Tibial nerve (tissue), 4 donors: ENCODE data around the gene FRY. TPM values are rescaled to one million over a fixed set of nuclear protein-coding genes. Genes with fewer than 3 reads are reported as not detected.

Experiments used
- DNase-seq, 2 donors: peaks; one replicate each; pipeline ENCODE4 v3.0.0-alpha.2; 2019; ENCODE audit warnings: low spot score in 2 of 2
- H3K27ac ChIP-seq, 4 donors: fragments of 200-600 bp; sonication (generic) in 3 of 4; one replicate each; pipeline ENCODE4 v1.5.1; 2017 to 2019; ENCODE audit warnings: mild to moderate bottlenecking in 1 of 4
- H3K27me3 ChIP-seq, 2 donors: fragments of 200-600 bp; sonication (generic) in 1 of 2; one replicate each; pipeline versions ENCODE4 v1.5.1 to v1.6.0; 2017 to 2019
- H3K36me3 ChIP-seq, 3 donors: fragments of 200-600 bp; sonication (generic); one replicate each; pipeline ENCODE4 v1.5.1; 2018 to 2019
- H3K4me1 ChIP-seq, 4 donors: fragments of 200-600 bp; sonication (generic) in 3 of 4; one replicate each; pipeline ENCODE4 v1.5.1; 2017 to 2019
- H3K4me3 ChIP-seq, 4 donors: fragments of 200-600 bp; sonication (generic) in 3 of 4; one replicate each; pipeline ENCODE4 v1.5.1; 2017 to 2019; ENCODE audit warnings: mild to moderate bottlenecking in 1 of 4, moderate library complexity in 1 of 4
- H3K9me3 ChIP-seq, 4 donors: fragments of 200-600 bp; sonication (generic) in 3 of 4; one replicate each; pipeline ENCODE4 v1.5.1; 2017 to 2019
- EP300 ChIP-seq, 2 donors: sonication (generic); formaldehyde crosslinking; IDR thresholded peaks; one replicate each; pipeline ENCODE4 v1.6.1; 2017; ENCODE audit warnings: antibody characterized with exemption in 2 of 2, mild to moderate bottlenecking in 1 of 2
- POLR2A ChIP-seq, 2 donors: fragments of 450-650 bp; IDR thresholded peaks; one replicate each; pipeline ENCODE4 v1.6.1; 2017; ENCODE audit warnings: antibody characterized with exemption in 2 of 2, mild to moderate bottlenecking in 2 of 2, moderate library complexity in 2 of 2
- WGBS, 2 donors: methylation state at CpG; one replicate each; pipeline ENCODE4 v1.1.5; 2018; 5-methylcytosine and 5-hydroxymethylcytosine counted together
- total RNA-seq, 4 donors: library from RNA; depleted of rRNA; stranded (reverse); fragments of >200 nt; gene quantifications; one replicate each; pipeline ENCODE4 v1.1.0, GENCODE V29; 2016
- TF ChIP-seq, protein P1 (sequence below), 5 experiments: fragments of 200-600 bp in 3 of 5; fragments of 450-650 bp in 2 of 5; sonication (generic) in 3 of 5; IDR thresholded peaks; one replicate each; pipeline ENCODE4 v1.5.1; 2016 to 2019; ENCODE audit warnings: antibody characterized with exemption in 5 of 5, mild to moderate bottlenecking in 3 of 5, moderate library complexity in 2 of 5

Gene FRY
- total RNA-seq, 4 donors from 2014 or later, result 48.9 to 94.6 (median 75.8) TPM

DNA sequence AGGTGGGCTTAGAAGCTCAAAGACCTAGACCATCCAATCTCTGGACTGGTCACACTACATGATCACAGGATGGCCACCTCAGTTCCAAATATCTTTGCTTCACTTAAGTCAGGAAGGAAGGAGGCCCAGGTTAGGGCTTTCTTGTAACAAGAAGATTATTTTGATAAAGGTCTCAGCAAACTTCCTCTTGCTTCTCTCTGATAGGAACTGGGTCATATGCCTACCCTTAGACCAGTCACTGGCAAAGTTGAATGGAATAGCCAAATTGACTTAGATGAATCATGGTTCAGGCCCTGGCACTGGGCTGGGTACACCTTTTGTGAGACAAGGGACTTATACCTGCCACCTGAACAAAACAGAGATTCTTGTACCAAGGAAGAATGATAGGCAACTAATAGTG, 11.0 kb downstream of the FRY start:
- Histone ChIP-seq H3K27me3 (no peaks in the 10 kb centered on the region), H3K27ac (no peak overlapping the region), H3K36me3 (no peaks in the 10 kb centered on the region), H3K4me3 (no peak overlapping the region), H3K4me1 (peaks cover 0 to 24% (median 10%) of the 10 kb centered on the region in 4 donors), H3K9me3 (no peaks in the 10 kb centered on the region)
- DNase-seq, result no peak
- no peak for TF ChIP-seq EP300 (IDR thresholded peaks at IDR 0.05)
- TF ChIP-seq POLR2A (IDR thresholded peaks at IDR 0.05), result no peak
- TF ChIP-seq, protein P1, sequence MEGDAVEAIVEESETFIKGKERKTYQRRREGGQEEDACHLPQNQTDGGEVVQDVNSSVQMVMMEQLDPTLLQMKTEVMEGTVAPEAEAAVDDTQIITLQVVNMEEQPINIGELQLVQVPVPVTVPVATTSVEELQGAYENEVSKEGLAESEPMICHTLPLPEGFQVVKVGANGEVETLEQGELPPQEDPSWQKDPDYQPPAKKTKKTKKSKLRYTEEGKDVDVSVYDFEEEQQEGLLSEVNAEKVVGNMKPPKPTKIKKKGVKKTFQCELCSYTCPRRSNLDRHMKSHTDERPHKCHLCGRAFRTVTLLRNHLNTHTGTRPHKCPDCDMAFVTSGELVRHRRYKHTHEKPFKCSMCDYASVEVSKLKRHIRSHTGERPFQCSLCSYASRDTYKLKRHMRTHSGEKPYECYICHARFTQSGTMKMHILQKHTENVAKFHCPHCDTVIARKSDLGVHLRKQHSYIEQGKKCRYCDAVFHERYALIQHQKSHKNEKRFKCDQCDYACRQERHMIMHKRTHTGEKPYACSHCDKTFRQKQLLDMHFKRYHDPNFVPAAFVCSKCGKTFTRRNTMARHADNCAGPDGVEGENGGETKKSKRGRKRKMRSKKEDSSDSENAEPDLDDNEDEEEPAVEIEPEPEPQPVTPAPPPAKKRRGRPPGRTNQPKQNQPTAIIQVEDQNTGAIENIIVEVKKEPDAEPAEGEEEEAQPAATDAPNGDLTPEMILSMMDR (IDR thresholded peaks at IDR 0.05), result no peak

DNA sequence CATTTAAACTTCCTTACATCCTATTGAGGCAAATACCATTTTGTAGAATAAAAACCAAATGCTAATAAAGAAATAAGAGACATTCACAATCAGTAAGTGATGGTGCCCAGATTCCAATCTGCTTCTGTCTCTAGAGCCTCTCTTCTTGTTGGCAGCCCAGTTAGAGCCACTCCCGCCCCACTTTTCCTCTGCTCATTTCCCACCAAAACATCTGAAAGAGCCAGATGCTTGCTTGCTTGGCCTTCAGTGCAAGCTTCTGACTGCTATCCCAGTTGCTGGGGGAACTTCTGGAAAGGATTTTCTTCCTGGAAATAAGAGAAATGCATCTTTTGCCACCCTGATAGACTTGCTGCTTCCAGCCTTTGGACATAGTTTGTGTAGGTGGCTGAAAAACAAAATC, 12.9 kb downstream of the FRY start:
- H3K36me3 ChIP-seq, result no peaks in the 10 kb centered on the region
- no peak for DNase-seq
- H3K27me3 ChIP-seq, result no peaks in the 10 kb centered on the region
- no peaks in the 10 kb centered on the region for H3K9me3 ChIP-seq
- H3K4me1 ChIP-seq, result peaks cover 0 to 39% (median 10%) of the 10 kb centered on the region in 4 donors
- H3K4me3 ChIP-seq, result no peak overlapping the region
- TF ChIP-seq POLR2A (IDR thresholded peaks at IDR 0.05) (no peak), EP300 (IDR thresholded peaks at IDR 0.05) (no peak)
- TF ChIP-seq, protein P1 (IDR thresholded peaks at IDR 0.05), result no peak
- no peak overlapping the region for H3K27ac ChIP-seq
- WGBS, 2 donors, result 83 to 94% methylated on average over 1 of the region's 1 CpG

DNA sequence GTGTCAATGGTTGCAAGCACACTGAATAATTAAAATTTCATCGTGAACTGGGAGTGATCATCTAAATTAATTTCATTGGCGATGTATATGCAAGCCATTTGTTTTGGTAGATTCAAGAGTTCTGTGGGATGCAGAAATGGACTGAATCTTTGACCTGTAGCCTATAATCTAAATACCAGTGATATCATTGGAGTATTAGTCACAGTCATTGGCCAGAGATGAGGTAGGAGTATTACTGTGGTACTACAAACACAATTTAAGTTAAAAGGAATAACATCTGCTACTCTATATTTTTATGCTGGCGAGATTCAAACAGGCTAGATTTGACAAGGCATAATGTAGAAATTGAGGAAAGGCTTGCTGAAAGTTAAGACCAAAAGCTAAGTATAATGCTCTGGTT, 14.0 kb downstream of the FRY start:
- 89 to 95% methylated on average over 3 of the region's 3 CpGs for WGBS, 2 donors
- Histone ChIP-seq H3K27me3 (no peaks in the 10 kb centered on the region), H3K4me3 (no peak overlapping the region), H3K9me3 (no peaks in the 10 kb centered on the region), H3K36me3 (no peaks in the 10 kb centered on the region), H3K27ac (peak overlapping the region in 3 of 4 donors; percentile 27 to 71 (median 69)), H3K4me1 (peaks cover 0 to 39% (median 10%) of the 10 kb centered on the region in 4 donors)
- TF ChIP-seq EP300 (IDR thresholded peaks at IDR 0.05) (no peak), POLR2A (IDR thresholded peaks at IDR 0.05) (no peak)
- TF ChIP-seq, protein P1 (IDR thresholded peaks at IDR 0.05), result no peak
- no peak for DNase-seq

DNA sequence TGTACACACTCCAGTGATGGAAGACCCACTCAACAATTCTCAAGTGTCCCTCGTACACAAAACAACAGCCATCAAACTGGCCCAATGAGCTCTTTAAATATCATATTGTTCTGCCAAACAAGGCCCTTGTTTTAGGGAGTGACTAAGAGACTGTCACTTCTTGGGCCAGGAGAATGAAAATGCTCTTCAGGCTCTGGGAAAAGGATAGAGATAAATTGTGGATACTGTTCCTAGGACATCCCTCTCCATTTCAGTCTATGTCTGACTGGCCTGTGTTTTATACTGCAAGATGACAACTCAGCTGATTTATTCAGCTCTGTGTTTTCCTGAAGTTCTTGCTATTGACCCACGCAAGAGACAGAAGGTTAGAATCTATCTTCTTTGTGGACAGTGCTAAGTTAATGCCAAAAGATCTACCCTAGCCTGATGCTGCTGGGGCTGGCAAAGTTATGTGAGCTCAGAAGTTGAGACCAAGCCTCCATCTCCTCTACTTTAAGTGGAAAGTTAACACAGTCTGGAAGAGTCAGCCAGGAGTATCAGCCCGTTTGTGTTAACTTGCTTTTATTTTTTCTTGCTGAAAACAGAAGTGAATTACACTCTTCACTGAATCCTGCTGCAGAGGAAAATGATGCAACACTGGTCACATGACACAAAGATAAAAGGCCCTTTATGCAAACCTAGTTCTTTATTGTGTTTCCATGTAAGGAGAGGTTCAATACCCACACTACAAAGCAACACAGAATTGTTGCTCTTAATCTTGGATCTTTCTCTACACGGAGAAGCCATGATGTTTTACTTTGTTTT, 14.6 kb downstream of the FRY start:
- Histone ChIP-seq H3K9me3 (no peaks in the 10 kb centered on the region), H3K36me3 (no peaks in the 10 kb centered on the region), H3K27ac (peak overlapping the region in 3 of 4 donors; percentile 27 to 71 (median 69)), H3K27me3 (no peaks in the 10 kb centered on the region), H3K4me3 (no peak overlapping the region), H3K4me1 (peaks cover 0 to 39% (median 10%) of the 10 kb centered on the region in 4 donors)
- peak in 1 of 2 donors; percentile 67 for DNase-seq
- 30 to 31% methylated on average over 4 of the region's 4 CpGs for WGBS, 2 donors
- TF ChIP-seq POLR2A (IDR thresholded peaks at IDR 0.05) (no peak), EP300 (IDR thresholded peaks at IDR 0.05) (peak in 1 of 2 donors; percentile 36)
- TF ChIP-seq, protein P1 (IDR thresholded peaks at IDR 0.05), result no peak

DNA sequence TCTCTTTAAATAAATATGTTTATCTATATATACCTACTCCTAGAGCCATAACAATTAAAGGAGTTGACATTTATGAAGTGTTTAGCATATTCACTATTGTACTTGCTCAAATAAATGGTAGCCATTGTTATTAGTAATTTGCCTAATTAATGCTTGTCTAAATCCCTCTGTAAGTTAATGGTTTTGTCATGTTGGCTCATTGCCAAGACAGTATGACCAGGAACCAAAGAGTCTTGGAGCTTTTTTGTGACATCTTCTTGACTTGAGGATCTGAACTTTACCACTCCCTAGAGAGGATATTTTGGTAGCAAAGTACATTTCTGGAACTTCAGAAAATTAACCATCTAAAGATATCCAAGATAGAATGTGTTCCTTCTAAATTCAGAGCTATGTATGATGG, 15.5 kb downstream of the FRY start:
- no peak for TF ChIP-seq POLR2A (IDR thresholded peaks at IDR 0.05)
- H3K4me1 ChIP-seq, result peaks cover 0 to 39% (median 10%) of the 10 kb centered on the region in 4 donors
- DNase-seq, result no peak
- H3K9me3 ChIP-seq, result no peaks in the 10 kb centered on the region
- H3K4me3 ChIP-seq, result no peak overlapping the region
- H3K27me3 ChIP-seq, result no peaks in the 10 kb centered on the region
- peak overlapping the region in 2 of 4 donors; percentile 69 to 71 for H3K27ac ChIP-seq
- no peaks in the 10 kb centered on the region for H3K36me3 ChIP-seq
